GM12891 (cell line): Measurements from ENCODE around the gene MATK.

Experiments used
- DNase-seq: peaks from one replicate; pipeline ENCODE4 v3.0.0; 2011; ENCODE audit warnings: low spot score; ENCODE audit not compliant: insufficient read length
- FAIRE-seq: peaks from 2 replicates; lab custom pipeline; 2011; peaks lifted over from hg19 to GRCh38; lab: Jason Lieb, UNC
- PAX5 ChIP-seq: IDR thresholded peaks from 2 replicates; pipeline ENCODE4 v1.6.1; 2011; ENCODE audit warnings: low read length, moderate library complexity, mild to moderate bottlenecking; ENCODE audit not compliant: insufficient read depth, severe bottlenecking
- POLR2A ChIP-seq: IDR thresholded peaks from 2 replicates; pipeline ENCODE4 v1.6.1; 2011; ENCODE audit warnings: low read depth, low read length, control low read depth
- POLR2AphosphoS5 ChIP-seq: IDR thresholded peaks from 2 replicates; pipeline ENCODE4 v1.6.1; 2011; ENCODE audit warnings: low read depth, low read length, control low read depth
- POU2F2 ChIP-seq: IDR thresholded peaks from 2 replicates; pipeline ENCODE4 v1.6.1; 2011; ENCODE audit warnings: low read depth, mild to moderate bottlenecking, control low read depth, low read length, moderate library complexity
- SPI1 ChIP-seq: IDR thresholded peaks from 2 replicates; pipeline ENCODE4 v1.6.1; 2011; ENCODE audit warnings: low read depth, low read length, control low read depth
- TAF1 ChIP-seq: IDR thresholded peaks from 2 replicates; pipeline ENCODE4 v1.6.1; 2011; ENCODE audit warnings: low read depth, low read length, control low read depth

Gene MATK

DNA sequence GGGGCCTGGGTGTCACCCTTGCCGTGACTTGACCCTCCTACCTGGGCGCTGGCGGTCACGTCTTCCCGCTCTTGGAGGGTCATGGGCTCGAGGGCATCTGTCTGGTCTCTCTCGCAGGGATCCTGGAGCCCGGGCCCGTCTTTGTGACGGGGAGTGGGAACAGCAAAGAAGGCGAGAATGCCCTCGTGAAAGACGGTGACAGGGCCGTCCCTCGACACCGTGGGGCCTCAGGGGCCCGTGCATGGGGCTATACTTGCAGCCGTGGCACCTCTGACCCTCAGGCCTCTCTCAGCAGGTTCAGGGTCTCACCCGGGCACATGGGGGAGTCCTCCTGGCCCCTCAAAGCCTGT, 20.9 kb upstream of the MATK start:
- no peak for DNase-seq
- no peak for FAIRE-seq
- TF ChIP-seq POLR2A, result no peak
- TF ChIP-seq SPI1, result no peak
- TF ChIP-seq POLR2AphosphoS5, result no peak
- TF ChIP-seq POU2F2, result no peak
- no peak for TF ChIP-seq TAF1
- no peak for TF ChIP-seq PAX5

DNA sequence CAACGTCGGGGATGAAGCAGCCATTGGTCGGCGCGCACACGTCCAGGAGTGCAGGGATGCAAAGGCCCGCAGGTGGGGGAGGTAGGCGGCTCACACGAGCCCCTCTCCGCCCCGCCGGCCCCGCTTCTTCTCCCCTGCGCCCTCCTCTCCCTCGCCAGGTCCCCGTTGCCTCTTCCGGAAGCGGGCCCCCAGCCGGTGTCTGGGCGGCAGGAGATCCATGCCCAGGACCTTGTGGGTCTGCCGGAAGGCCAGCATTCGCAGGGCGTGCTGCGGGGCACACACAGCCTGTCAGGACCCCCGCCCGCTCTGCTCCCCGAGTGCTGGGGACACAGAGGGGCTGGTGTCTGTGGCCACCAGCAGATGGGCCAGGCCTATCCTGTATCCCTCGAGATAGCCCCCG, 19.7 kb upstream of the MATK start:
- TF ChIP-seq POLR2A (no peak), TAF1 (no peak), POLR2AphosphoS5 (no peak), PAX5 (no peak), SPI1 (no peak), POU2F2 (no peak)
- DNase-seq (no peak), FAIRE-seq (no peak)

DNA sequence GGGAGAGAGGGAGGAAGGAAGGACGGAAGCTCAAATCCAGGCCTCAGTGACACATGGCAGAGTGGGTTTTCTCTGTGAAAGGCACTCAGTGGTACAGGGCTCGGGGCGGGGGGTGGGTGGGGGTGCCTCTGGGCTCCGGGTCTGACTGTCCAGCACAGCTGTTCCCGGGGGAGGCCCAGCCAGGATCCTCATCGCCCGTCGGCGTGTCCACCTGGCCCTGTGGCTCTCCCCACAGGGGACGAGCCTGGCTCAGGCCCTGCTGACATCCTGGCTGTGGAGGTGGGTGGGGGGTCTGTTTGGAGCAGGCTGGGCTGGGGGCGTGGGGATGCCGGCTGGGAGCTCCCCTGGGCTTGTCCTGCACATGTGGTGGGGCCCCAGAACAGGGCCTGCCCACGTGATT, 18.2 kb upstream of the MATK start:
- TF ChIP-seq POU2F2 (no peak), SPI1 (no peak), PAX5 (no peak), POLR2A (no peak), TAF1 (no peak), POLR2AphosphoS5 (no peak)
- no peak for FAIRE-seq
- DNase-seq, result no peak

DNA sequence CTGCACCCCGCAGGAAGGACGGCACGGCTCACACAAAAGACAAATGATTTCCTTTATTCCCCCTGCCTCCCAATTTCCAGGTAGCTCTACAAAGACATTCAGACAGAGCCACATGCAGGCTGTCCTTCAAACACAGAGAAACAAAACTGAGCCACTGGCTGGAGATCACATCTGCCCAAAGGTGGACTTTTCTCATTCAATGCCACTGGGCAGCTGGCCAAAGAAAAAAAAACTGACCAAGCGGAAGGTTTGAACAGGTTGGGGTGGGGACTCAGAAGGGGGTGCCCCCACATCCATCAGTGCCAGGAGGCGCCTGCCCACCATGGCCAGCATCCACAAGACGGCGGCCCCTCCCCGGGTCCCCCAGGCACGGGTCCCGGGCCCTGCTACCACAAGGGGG, 17.8 kb upstream of the MATK start:
- TF ChIP-seq SPI1 (no peak), POLR2A (no peak), POU2F2 (no peak), PAX5 (no peak), POLR2AphosphoS5 (no peak), TAF1 (no peak)
- FAIRE-seq, result no peak
- DNase-seq, result no peak

DNA sequence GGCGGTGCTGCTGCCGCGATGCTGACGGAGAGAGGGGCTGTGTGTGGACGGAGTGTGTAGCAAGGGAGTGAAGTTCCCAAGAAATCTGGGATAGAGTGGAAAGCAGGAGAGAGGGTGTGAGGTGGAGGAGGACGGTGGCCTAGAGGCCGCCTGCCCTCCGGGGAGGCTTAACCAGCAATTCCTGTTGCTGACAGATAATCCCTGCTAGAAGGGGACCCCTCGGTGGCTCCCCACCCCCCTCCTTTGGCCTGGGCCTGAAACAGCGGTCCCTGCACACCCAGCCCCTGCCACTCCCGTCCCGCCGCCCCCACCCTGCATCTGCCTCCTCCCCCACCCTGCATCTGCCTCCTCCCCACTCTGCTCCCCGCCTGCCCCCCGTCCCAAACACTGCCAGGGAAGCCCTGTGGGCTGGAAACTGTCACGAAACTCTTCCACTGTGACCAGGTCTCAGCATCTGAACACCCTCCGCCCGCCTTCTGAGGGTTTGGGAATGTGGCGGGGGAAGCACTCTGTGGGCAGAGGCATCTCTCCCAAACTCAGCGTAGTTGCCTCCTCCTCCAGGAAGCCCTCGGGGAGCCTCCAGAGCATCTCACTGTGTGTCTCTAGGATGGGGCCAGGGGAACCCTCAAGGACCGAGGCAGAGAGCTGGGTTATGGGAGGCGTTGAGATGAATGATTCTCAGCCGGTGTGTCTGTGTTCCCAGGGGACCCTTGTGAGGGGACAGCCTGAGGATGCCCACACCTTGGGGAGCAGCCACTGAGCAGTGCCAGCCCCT, 17.1 kb upstream of the MATK start:
- no peak for TF ChIP-seq POLR2AphosphoS5
- no peak for TF ChIP-seq TAF1
- no peak for TF ChIP-seq POLR2A
- no peak for TF ChIP-seq POU2F2
- no peak for TF ChIP-seq SPI1
- no peak for TF ChIP-seq PAX5
- DNase-seq, result no peak
- FAIRE-seq, result no peak

DNA sequence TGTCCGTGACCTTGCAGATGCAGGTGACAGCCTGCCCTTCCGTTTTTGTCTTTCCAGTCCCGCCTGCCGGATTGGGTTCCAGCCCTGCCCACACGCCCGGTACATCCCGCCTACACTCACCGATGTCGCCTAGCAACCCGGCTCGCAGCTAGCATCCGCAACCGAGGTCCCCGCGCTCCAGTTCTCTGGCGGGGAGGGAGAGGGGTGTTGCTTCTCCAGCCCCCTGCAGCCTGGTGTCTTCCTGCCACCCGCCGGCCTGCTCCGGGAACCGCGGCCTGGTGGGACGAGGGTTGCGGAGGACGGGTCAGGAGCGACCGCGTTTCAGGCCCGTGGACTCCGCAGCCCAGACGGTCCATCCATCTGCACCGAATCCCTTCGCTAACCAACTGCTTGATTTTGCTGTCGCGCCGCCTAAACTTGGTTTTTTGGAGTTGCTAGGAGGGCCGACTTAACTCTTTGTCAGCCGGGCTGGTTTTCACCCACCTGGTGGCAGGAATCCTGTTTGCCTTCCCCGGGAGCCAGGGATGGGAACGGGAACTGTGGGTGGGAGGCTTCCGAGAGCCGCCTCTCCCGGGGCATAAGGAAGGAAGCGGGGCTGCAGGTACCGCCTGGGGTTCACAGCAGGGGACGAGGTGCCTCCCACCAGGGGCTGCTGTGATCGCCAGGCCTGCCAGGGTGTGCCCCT, 15.4 kb upstream of the MATK start:
- FAIRE-seq, result peak; percentile 85
- DNase-seq, result no peak
- no peak for TF ChIP-seq SPI1
- no peak for TF ChIP-seq PAX5
- no peak for TF ChIP-seq POLR2AphosphoS5
- no peak for TF ChIP-seq TAF1
- no peak for TF ChIP-seq POU2F2
- TF ChIP-seq POLR2A, result no peak

DNA sequence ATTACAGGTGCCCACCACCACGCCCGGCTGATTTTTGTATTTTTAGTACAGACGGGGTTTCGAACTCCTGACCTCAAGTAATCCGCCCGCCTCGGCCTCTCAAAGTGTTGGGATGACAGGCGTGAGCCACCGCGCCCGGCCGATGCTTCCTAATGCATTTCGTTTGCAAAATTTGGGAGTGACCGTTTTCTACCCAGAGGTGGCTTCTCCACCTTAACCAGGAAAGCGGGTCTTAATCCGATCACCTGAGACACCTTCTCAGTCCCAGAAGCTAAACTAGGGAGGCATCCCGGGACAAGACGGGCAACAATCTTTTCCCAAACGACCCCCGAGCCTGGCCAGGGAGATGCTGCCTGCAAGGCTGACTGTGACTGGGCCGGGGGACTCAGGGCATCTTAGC, 14.8 kb upstream of the MATK start:
- DNase-seq, result no peak
- TF ChIP-seq POLR2A (no peak), POU2F2 (no peak), SPI1 (no peak), PAX5 (no peak), POLR2AphosphoS5 (no peak), TAF1 (no peak)
- FAIRE-seq, result no peak

DNA sequence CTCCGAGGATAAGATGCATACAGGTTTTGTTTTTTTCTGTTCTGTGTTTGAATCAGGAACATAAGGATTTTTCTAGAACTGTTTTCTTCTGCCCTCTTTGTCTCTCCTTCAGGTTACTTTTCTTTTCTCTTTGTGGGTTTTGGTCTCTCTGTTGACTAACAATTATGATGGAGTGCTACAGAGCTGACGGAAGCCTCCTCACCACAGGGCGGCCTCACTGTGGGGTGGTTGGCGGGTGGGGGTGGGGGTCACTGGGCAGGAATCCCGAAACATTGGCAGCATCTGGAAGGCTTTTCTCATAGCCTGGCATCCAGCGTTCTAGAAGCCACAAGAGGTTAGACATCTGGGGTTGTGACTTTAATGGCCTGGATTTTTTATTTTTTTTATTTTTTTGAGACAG, 12.0 kb upstream of the MATK start:
- no peak for FAIRE-seq
- TF ChIP-seq POU2F2, result no peak
- TF ChIP-seq POLR2AphosphoS5, result no peak
- TF ChIP-seq PAX5, result no peak
- no peak for TF ChIP-seq TAF1
- no peak for DNase-seq

DNA sequence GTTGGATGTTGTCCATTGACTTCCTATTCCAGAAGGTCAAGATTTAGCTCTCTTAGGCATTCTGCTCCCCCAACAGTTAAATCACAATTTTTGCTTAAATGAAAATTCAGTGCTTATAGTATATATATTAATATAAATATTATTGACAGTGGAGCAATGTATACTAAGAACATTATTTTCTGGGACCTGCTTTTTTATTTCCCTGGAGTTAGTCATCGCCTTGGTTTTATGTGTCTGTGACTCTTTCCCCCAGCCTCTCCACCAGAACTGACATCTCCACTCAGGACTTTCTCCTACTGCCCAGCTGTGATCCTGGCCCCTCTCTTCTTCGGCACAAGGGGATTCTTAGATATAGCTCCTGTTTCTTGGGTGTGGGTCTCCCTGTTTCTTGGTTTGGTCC, 10.2 kb upstream of the MATK start:
- DNase-seq, result no peak
- TF ChIP-seq TAF1 (no peak), POLR2AphosphoS5 (no peak), POLR2A (no peak), PAX5 (no peak), SPI1 (no peak), POU2F2 (no peak)
- FAIRE-seq, result no peak

DNA sequence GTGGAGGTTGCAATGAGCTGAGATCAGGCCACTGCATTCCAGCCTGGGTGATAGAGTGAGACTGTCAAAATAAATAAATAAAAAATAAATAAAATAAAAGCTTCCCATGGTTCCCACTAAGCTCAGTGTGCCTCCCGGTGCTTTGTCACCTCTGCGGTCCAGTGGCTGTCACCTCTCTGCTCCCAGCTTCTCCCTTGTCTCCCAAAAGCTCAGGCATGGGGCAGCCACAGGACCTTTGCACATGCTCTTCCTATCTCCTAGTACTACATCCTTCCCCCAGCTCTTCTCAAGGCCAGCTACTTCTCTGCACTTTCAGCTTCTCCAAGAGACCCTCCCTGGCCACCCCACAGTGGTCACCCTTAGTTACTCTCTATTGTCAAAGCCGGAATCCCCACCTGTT, 7.6 kb upstream of the MATK start:
- FAIRE-seq (no peak), DNase-seq (no peak)
- TF ChIP-seq POLR2AphosphoS5 (no peak), TAF1 (no peak), POLR2A (no peak), POU2F2 (no peak), PAX5 (no peak), SPI1 (no peak)

DNA sequence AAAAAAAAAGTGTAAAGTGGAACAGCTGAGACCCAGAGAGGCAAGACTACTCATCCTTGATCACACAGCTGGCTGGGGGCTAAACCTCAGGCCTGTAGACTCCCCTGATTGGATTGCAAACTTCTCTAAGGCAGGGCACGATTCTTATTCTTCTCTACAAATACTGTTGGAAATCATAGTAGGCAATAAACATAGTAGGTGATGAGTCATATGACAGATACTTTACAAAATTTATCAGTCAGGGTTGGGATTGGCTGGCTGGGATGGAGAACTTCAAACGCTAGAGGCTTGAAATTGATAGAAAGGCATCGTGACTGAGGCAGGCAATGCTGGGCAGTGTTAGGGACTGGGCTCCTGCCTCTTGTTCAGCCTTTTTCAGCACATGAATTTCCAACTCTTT, 5.9 kb upstream of the MATK start:
- FAIRE-seq (no peak), DNase-seq (no peak)
- TF ChIP-seq SPI1, result no peak
- TF ChIP-seq POU2F2, result no peak
- TF ChIP-seq TAF1, result no peak
- no peak for TF ChIP-seq POLR2AphosphoS5
- TF ChIP-seq PAX5, result no peak
- no peak for TF ChIP-seq POLR2A
